Measurements from ENCODE around the gene PAX2.

Gene PAX2

DNA sequence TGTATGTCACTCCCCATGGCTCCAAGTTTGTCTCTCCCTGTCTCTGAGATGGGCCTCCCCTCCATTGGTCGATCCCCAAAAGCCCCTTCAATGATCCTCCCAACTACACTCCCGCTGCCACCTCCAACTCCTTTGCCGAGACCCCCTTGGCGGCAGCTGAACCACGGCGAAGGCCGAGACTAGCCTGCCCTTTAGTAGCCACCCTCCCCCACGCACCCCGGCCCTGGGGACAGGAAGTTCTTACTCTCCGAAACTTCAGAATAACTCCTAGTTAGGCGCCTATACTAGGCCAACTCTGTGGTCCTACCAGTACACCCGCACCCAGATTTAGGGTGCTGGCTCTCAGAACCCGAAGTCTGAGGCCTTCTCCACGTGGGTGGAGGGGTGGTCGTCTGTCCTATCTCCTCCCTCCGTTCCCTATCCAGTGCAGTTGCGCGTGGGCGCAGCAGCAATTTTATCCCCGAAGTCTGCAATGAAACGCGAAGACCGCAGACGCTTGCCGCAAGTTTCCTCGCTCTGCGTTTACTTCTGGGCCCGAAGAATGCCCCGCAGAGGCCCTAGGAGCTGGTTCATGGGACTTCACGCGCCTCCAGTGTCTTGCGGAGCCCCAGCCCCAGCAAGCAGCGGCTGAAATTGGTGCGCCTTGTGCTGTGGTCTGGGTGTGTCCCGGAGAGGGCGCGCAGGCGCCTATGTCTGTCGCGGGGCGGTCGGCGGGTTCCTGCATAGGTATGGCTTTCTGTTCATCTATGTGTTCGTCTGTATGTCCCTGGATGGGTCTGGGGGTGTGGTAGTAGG, 84.7 kb downstream of the PAX2 start:
- no peak for DNase-seq
- intact Hi-C loops (cut with DNase I): no loop called here

DNA sequence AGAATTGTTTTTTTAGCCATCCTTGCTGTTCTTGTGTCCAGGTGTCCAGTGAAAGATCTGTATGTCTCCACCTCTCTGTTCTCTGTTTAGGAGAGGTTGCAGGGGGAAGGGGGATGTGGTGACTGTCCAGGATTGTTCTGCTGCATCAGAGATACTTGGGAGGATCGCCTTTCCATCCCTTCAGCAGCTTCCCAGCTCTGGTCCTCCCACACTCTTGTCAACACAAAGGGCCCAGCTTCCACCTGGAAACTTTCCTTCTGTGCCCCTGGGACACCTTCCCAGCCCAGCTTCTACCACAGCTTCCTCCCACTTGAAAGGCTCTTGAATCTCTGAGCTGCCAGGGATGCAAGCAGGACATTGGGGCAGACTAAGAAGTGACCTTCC, 85.3 kb downstream of the PAX2 start:
- no peak for DNase-seq
- intact Hi-C loops (cut with DNase I): no loop called here

DNA sequence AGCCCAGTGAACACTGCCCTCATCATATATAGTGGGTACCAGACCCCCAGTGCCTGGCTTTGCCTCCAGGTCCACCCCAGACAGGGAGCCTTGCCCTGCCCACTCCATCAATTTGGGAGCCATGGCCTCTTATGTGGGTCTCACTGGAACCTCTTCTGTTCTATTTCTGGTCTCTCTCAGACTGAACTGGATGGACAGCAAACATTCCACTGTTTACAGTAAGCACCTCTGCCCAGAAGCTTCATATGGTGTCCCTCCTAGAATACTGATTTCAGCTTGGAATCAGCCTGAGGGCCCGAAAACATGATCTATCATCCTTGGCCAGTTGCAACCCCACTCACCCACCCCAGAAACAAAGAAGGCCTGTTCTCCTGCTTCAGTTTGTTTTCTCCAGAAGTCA, 86.4 kb downstream of the PAX2 start:
- no peak for DNase-seq
- intact Hi-C loops (cut with DNase I): no loop called here

GRCh38 chr10:100835810-100836209, 90.4 kb downstream of the PAX2 start:
- intact Hi-C loops (cut with DNase I): no loop called here
- no peak for DNase-seq

GRCh38 chr10:100836891-100837290, 91.5 kb downstream of the PAX2 start:
- no peak for DNase-seq
- intact Hi-C loops (cut with DNase I): no loop called here

GRCh38 chr10:100837300-100837699, 91.9 kb downstream of the PAX2 start:
- DNase-seq: no peak
- intact Hi-C loops (cut with DNase I): no loop called here

DNA sequence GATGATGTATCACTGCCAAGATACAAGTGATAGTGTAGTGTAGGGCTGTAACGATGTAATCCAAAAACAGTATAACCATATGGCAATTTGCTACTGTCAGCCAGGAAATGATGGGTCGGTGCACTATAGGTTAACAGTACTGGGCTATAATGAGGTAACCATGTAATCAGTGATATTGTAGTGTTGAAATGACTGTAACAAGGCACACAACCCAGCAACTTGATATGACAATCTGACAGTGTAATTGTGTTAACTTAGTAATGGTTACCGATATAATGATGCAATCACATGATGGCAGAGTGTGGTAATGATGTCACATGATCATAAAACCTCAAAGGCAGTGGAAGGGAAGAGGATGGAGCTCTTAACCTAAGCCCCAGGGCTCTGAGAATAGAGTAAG, 93.6 kb downstream of the PAX2 start:
- intact Hi-C loops (cut with DNase I): no loop called here
- no peak for DNase-seq

- DNase-seq: no peak
- intact Hi-C loops (cut with DNase I): no loop called here
Observed at GRCh38 chr10:100841528-100841927, 96.1 kb downstream of the PAX2 start.

DNA sequence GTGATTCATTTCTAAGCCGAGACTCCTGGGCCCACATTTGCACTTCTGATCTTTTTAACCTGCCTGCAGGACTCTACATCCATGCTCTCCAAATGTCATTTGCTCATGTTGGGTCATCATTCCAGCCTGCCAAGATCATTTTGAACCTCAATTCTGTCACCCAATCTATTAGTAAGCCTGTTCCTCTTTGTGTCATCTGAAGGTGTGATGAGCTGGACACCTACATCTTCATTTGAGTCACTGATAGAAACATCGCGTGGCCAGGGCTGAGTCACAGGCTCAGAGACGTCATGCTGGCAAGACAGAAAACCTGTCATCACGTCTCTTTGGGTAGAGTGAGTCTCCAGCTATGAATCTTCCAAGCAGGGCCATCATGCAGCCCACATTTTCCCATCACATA, 102.1 kb downstream of the PAX2 start:
- DNase-seq: no peak
- intact Hi-C loops (cut with DNase I): no loop called here

DNA sequence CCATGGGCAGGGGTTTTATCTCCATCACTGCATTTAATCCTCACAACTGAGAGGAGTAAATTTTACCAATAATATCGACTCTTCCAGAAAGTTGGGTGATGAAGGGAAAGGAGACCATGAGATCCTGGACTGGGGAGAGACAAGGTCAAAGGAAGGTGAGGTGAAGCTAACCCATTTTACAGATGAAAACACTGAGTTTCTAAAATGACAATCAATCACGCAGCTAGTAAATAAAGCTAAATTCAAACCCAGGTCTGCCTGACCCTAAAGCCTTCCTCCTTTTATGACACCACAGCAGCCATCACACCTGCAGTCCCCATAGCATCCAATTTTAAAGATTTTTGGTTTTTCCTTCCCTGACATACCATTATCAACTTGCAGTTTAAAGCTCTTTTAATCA, 103.4 kb downstream of the PAX2 start:
- intact Hi-C loops (cut with DNase I): no loop called here
- no peak for DNase-seq

DNA sequence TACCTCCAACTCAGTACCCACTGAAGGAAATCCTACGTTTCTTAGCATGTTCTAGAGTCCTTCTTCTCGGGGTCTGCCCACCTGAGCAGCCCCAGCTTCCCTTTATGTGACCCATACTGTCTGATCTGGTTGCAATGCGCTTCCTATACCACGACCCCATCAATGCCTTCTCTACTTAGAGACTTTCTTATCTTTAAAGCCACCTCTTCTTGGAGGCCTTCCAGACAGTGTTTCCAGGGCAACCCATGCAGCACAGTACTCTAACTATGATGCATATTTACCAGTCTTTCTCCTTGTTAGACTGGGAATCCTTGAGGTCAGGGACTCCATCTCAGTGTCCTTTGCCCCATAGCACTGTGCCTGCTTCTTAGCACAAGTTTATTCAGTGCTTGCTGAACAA, 112.9 kb downstream of the PAX2 start:
- intact Hi-C loops (cut with DNase I): no loop called here
- DNase-seq: no peak

DNA sequence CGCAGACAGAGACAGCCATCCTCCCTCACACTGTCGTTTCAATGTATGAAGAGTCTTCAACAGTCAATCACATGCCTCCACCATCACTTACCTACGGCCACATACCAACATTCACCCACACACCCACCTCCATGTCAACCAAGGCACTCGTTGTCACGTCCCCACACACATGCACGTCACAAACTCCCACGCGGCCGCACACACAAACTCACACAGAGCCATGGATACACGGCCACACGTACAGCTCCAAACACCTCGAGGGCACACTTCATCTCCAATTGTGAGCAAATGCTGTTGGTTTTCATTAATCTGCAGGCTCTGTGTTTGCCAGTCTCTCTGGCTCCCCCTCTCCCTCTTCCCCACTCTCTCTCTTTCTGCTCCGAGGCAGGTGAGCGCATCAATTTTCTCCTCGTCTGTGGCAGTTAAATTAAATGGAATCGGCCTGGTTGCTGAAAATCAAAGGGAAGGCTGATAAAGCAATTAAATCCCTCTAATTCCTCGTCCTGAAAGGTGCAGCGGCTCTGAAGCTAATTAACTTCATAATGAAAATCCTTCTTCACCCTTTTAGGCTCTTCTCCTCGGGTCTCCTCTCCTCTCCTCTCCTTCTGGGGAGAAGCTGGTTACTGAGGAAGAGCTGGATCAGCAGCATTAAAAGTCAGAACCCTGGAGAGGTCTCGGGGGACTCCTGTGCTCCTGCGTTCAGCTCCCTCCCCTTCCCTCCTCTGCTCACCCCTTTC, 113.5 kb downstream of the PAX2 start:
- intact Hi-C loops (cut with DNase I): no loop called here
- peak in 2 of 10 donors; percentile 20 to 45 for DNase-seq

DNA sequence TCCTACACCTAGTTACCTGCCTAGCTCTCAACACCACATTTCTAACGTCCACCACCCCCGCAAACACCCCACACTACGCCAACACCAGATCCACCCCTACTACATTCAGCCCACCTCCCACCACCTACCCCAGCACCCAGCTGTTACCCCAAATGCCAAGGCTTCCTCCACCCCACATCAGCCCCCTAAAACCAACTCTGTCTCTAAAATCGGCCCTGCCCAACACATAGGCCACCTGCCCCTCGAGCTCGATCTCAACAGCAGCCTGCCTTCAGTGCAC, 114.0 kb downstream of the PAX2 start:
- intact Hi-C loops (cut with DNase I): no loop called here
- DNase-seq: no peak

DNA sequence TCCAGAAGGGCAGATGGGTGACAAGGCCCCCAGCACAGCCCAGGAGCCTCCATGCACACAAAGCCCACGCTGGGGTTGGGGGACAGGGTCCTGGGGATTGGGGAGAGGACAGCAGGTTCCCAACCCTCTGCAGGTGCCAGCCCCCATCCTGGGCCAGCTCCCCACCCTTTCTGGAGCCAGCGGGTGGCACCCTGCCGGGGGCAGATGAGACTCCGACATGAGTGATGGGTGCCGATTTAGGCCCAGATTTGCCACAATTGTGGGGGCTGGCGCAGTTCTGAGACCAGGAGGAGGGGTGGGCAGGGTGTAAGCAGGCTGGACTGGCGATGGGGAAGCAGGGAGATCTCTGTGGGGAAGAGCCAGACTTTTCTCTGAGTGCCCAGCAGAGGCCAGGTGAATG, 118.1 kb downstream of the PAX2 start:
- no peak for DNase-seq
- intact Hi-C loops (cut with DNase I): no loop called here

DNA sequence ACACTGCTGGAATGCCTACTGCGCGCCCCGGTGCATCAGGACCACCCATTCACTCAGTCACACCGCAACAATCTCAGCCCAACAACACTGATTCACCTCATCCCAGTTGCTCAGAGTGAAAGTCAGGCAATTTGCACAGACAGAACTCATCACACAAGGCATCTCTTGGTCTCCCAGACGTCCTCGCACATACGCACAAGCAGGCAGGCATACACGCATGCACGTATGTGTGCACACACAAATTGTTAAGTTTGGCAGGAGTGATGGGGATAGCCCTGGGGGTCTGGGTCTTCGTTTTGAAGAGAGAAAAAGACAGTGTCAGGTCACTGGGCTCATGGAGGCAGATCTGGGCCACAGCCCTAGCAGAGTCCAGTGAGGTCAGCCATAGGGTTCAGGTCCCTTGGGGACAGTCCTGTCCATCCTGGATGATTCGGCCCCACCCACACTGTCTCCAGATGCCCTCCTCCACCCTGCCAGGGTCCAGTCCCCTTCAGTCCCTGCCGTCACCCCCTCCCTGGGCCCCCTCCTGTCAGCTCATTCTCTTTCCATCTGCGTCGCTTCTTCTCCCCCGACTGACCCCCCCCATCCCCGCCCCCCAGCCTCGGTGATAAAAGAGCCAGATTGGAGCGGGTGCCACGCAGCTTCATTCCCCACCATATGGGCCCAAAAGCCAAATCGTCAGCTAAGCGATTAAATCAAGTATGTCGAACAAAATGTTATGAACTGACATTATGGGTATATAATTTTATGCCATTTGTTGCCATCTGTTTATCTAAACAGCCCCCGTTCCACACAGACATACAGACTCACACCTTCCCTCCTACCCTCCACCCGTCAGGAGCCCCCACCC, 118.9 kb downstream of the PAX2 start:
- no peak for DNase-seq
- intact Hi-C loops (cut with DNase I): no loop called here

DNA sequence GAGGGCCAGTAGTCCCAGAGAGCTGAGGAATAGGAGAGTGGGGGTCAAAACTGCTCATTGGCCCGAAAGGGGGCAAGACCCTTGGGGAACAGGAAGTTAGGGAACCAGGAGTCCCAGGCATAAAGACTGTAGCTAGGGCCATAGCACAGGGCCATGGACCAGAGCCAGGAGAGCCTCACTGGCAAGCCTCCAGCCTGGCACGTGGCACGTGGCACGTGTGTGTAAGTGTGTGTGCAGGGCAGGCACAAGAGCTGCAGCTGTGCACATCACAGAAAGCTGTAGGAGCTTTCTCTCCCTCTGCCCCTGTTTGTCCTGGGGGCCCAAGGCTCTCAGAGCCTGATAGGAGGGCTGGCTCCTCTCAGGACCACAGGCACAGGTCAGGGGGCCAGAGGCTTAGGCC, 119.6 kb downstream of the PAX2 start:
- intact Hi-C loops (cut with DNase I): no loop called here
- DNase-seq: no peak

DNA sequence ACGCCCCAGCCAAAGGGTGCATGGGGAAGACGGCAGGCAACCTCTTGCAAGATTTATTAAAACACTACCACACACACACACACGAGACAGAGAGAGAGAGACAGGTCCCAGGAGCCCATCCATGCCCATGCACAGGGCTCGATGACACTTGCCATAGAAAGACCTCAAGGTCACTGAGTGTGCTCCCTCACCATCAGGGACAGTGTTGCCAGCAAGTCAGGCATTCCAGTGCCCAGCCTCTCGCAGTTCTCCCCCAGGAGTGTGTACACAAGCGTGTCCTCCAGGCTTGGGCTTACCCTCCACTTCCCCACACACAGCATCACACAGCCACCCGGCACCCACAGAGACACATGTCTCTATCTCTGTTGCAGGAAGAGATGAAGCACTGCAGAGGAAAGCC, 120.6 kb downstream of the PAX2 start:
- DNase-seq: no peak
- intact Hi-C loops (cut with DNase I): no loop called here

GRCh38 chr10:100866575-100867098, 121.3 kb downstream of the PAX2 start:
- no peak for DNase-seq
- intact Hi-C loops (cut with DNase I): no loop called here

DNA sequence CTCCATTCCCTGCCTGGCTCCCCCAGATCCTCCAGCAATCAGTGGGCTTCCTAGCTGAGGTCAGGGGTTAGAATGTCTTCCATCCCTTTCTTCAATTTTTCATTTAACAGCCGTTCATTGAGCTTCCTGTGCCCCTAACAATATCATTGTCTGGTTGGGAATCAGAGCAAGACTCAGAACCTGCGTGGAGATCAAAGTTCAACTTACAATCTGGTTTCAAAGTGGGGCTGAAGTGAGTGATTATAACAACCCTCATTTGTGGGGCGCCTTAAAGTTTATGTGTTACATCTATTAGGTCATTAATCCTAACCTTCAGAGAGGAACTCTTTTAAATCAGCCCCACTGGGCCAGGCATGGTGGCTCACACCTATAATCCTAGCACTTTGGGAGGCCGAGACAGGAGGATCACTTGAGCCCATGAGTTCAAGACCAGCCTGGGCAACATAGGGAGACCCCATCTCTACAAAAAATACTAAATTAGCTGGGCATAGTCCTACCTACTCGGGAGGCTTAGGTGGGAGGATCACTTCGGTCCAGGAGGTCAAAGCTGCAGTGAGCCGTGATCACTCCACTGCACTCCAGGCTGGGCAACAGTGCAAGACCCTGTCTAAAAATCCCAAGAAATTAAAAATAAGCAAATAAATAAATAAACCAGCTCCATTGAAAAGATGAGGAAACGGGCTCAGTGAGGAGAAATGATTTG, 122.0 kb downstream of the PAX2 start:
- DNase-seq: no peak
- intact Hi-C loops (cut with DNase I): no loop called here

- DNase-seq: no peak
- intact Hi-C loops (cut with DNase I): no loop called here
Observed at GRCh38 chr10:100868382-100868781, 123.0 kb downstream of the PAX2 start.

GRCh38 chr10:100869399-100869798, 124.0 kb downstream of the PAX2 start:
- DNase-seq: no peak
- intact Hi-C loops (cut with DNase I): no loop called here

Measured in posterior cingulate gyrus (tissue), 11 donors.